Measurements from ENCODE around the gene TANC1. TPM values are rescaled to one million over a fixed set of nuclear protein-coding genes. Genes with fewer than 3 reads are reported as not detected.

The TANC1 gene
- total RNA-seq, 1 donor from 2014 or later, result 45.0 TPM

DNA sequence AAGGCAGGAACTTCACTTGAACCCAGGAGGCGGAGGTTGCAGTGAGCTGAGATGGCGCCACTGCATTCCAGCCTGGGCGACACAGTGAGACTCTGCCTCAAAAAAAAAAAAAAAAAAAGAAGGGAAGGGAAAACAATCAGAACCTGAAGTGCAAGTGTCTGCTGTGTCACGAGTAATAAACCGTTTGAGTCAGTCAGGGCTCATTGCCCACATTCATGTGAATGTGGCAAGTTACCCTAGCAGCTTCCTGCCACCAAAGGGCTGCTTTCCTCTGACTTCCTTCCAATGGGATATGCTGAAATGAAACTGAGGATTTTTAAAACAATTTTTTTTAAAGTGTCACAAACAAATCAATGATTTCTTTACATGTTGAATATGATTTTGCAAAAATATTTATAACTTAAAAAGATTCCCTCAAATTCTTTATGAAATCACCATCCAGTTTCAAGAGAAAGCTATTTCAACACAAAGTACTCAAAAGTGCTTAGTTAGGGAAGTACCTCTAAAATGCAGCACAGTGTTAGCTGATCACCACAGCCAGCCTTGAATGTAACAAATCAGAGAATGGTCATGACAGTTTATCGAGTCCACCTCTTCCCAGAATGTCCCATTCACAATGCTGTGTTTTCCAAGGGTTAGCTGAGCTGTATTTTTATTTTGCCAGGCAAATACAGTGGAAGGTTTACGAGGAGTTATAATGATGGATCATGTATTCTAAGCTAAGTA is 281.7 kb downstream of the TANC1 start:
- Mint-ChIP-seq H3K36me3 (ENCODE audit: low read depth, unreplicated experiment) (peaks cover 23% of the 10 kb centered on the region), H3K4me3 (ENCODE audit: unreplicated experiment) (no peak overlapping the region), H3K4me1 (ENCODE audit: low read depth, unreplicated experiment) (no peaks in the 10 kb centered on the region), H3K27ac (ENCODE audit: unreplicated experiment) (no peak overlapping the region), H3K9me3 (ENCODE audit: unreplicated experiment) (no peaks in the 10 kb centered on the region), H3K27me3 (ENCODE audit: low read depth, unreplicated experiment) (no peaks in the 10 kb centered on the region)
- H3K4me2 ChIP-seq (ENCODE audit: low read length), result no peak overlapping the region
- no peaks in the 10 kb centered on the region for H3K36me3 ChIP-seq (ENCODE audit: insufficient read depth, low read length)
- no peak overlapping the region for H2AFZ ChIP-seq (ENCODE audit: low read depth, low read length)
- FAIRE-seq (no peak), DNase-seq (ENCODE audit: low read depth) (peak; percentile 62)
- H3K79me2 ChIP-seq (ENCODE audit: insufficient read depth, low read length), result no peaks in the 10 kb centered on the region
- TF ChIP-seq EZH2 (IDR thresholded peaks at IDR 0.05; ENCODE audit: insufficient read depth, low read length), result no peak
- TF ChIP-seq, protein P1, sequence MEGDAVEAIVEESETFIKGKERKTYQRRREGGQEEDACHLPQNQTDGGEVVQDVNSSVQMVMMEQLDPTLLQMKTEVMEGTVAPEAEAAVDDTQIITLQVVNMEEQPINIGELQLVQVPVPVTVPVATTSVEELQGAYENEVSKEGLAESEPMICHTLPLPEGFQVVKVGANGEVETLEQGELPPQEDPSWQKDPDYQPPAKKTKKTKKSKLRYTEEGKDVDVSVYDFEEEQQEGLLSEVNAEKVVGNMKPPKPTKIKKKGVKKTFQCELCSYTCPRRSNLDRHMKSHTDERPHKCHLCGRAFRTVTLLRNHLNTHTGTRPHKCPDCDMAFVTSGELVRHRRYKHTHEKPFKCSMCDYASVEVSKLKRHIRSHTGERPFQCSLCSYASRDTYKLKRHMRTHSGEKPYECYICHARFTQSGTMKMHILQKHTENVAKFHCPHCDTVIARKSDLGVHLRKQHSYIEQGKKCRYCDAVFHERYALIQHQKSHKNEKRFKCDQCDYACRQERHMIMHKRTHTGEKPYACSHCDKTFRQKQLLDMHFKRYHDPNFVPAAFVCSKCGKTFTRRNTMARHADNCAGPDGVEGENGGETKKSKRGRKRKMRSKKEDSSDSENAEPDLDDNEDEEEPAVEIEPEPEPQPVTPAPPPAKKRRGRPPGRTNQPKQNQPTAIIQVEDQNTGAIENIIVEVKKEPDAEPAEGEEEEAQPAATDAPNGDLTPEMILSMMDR (IDR thresholded peaks at IDR 0.05; ENCODE audit: insufficient read depth, low read depth, low read length), result no peak
- H3K9me3 ChIP-seq (ENCODE audit: insufficient read depth, low read depth, low read length), result no peaks in the 10 kb centered on the region
- no peak overlapping the region for H3K27ac ChIP-seq (ENCODE audit: low read depth, low read length)
- peaks cover 4% of the 10 kb centered on the region for H3K4me1 ChIP-seq (ENCODE audit: insufficient read depth, low read length)
- no peaks in the 10 kb centered on the region for H4K20me1 ChIP-seq (ENCODE audit: insufficient read depth, low read length)
- H3K4me3 ChIP-seq (ENCODE audit: insufficient read depth, low read depth, low read length), result no peak overlapping the region
- no peak overlapping the region for H3K9ac ChIP-seq (ENCODE audit: low read length)
- no peaks in the 10 kb centered on the region for H3K27me3 ChIP-seq (ENCODE audit: insufficient read depth, low read length)

DNA sequence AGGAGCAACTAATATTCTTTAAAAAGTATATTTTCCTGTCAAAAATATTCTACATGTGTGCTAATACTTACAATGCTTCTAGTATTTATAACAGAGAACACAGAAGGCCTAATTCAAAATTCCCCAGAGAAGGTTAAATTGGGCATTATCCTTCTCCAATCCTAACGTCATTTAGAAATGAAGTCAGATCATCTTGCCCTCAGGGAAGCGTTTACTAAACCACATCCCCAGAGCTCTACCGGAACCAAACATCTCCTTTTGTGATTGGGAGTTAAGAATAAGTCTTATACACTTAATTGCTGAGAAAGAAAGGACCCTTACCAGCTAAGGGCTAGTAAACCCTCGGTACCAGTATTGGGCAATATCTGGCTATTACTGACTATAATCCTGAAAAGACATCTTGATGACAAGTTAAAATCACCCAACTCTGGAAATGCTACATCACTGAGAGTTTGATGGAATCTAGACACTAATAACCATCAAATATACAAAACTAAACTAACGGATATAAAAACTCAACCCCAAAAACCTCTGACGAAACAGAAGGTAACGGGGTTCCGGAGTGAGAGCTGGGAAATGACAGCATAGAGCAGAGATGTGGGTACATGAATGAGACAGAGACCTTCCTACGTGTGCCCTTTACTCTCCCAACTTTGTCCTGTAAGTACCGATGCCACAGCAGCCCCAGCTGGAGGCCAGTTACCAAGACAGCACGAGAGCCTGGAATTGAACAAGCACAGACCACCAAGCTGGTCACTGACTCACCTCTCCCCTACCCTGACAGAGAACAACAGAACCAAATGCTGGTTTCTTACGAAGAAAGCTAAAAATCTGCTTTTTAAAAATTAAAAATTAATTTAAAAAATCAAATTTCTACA is 283.1 kb downstream of the TANC1 start:
- Mint-ChIP-seq H3K9me3 (ENCODE audit: unreplicated experiment) (no peaks in the 10 kb centered on the region), H3K27me3 (ENCODE audit: low read depth, unreplicated experiment) (no peaks in the 10 kb centered on the region), H3K4me3 (ENCODE audit: unreplicated experiment) (no peak overlapping the region), H3K36me3 (ENCODE audit: low read depth, unreplicated experiment) (peaks cover 14% of the 10 kb centered on the region), H3K27ac (ENCODE audit: unreplicated experiment) (no peak overlapping the region), H3K4me1 (ENCODE audit: low read depth, unreplicated experiment) (no peaks in the 10 kb centered on the region)
- no peak overlapping the region for H2AFZ ChIP-seq (ENCODE audit: low read depth, low read length)
- no peak overlapping the region for H3K27ac ChIP-seq (ENCODE audit: low read depth, low read length)
- H3K79me2 ChIP-seq (ENCODE audit: insufficient read depth, low read length), result no peaks in the 10 kb centered on the region
- DNase-seq (ENCODE audit: low read depth) (no peak), FAIRE-seq (no peak)
- no peaks in the 10 kb centered on the region for H3K27me3 ChIP-seq (ENCODE audit: insufficient read depth, low read length)
- no peak overlapping the region for H3K9ac ChIP-seq (ENCODE audit: low read length)
- H3K4me1 ChIP-seq (ENCODE audit: insufficient read depth, low read length), result peaks cover 4% of the 10 kb centered on the region
- no peak overlapping the region for H3K4me3 ChIP-seq (ENCODE audit: insufficient read depth, low read depth, low read length)
- H3K4me2 ChIP-seq (ENCODE audit: low read length), result no peak overlapping the region
- H4K20me1 ChIP-seq (ENCODE audit: insufficient read depth, low read length), result no peaks in the 10 kb centered on the region
- H3K9me3 ChIP-seq (ENCODE audit: insufficient read depth, low read depth, low read length), result no peaks in the 10 kb centered on the region
- TF ChIP-seq, protein P1 (IDR thresholded peaks at IDR 0.05; ENCODE audit: insufficient read depth, low read depth, low read length), result no peak
- no peak for TF ChIP-seq EZH2 (IDR thresholded peaks at IDR 0.05; ENCODE audit: insufficient read depth, low read length)
- H3K36me3 ChIP-seq (ENCODE audit: insufficient read depth, low read length), result no peaks in the 10 kb centered on the region

All from astrocyte (in vitro differentiated cells and primary cell).